GM19395 (cell line): Measurements from ENCODE around the gene STX18.
A peak's percentile ranks its signal among the peaks of the same experiment; 100 is the strongest.

ENCODE experiments used
- ATAC-seq: cut with Tn5 transposase; IDR thresholded peaks from one replicate; pipeline ENCODE4 v1.9.1; 2021; ENCODE audit warnings: mild to moderate bottlenecking, moderate library complexity; ENCODE audit not compliant: unreplicated experiment

STX18 gene

GRCh38 chr4:4408132-4408523, 133.7 kb downstream of the STX18 start:
- no peak for ATAC-seq

DNA sequence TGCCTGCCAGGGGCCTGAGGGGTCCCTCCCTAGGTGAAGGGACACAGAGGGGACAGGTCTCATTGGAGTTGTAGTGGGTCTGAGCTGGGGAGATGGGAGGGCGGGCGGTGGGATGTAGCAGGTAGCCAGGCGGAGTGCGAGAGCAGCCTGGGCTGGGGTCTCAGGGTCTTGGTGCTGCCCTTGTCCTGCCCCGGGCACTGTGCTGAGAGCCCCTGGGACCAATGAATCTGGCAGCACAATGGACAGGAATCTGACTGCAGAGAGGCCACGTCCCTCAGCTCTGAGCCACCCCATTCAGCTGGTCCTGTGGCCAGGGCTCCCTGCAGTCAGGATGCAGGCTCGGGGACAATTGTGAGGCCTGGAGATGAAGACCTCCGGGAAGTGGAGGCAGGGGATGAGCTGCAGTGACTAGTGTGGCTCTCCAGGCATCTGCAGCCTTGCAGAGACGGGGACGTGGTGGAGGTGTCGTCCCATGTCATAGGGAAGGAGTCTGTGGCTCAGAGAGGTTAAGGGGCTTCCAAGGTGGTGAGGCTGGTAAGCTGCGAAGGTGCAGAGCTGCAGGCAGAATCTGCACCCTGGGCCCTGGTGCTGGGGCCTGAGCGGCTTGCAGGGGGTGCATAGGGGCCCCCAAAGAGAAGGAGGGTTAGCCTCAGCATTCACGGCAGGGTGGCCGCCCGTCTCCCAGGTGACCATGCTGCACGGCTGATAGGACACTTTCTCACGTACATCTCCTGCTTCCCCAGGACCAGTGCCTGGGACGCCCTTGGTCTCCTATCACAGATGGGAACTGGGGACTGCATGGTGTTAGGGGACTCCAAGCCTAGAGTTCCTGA, 134.3 kb downstream of the STX18 start:
- ATAC-seq = no peak

GRCh38 chr4:4406455-4407298, 135.2 kb downstream of the STX18 start:
- no peak for ATAC-seq

DNA sequence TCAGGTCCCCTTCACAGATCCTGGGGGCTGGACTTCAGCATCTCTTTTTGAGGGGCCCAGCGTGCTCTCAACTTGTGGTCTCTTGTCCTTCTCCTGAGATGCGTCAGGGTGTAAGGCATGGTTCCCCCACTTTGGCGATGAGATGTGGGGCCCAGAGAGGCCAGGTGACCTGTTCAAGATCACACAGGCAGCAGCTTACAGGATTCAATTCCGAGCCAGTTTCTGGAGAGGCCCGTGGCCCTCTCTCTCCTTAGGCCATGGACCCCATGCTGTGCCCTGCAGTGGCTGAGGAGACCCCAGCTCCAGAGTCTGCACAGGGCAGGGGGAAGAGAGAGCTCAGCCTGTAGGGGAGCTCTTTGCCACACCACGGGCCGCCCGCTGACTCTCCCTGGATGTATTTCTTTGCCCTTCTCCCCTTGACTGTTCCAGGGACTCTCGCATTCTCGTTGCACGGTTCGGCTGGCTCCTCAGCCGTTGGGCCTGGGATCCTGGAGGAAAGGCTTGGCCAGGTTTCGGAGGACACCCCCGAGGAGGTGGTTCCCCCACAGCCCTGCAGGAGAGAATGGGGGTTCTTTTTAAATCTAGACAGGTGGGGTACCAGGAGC, 136.4 kb downstream of the STX18 start:
- no peak for ATAC-seq

DNA sequence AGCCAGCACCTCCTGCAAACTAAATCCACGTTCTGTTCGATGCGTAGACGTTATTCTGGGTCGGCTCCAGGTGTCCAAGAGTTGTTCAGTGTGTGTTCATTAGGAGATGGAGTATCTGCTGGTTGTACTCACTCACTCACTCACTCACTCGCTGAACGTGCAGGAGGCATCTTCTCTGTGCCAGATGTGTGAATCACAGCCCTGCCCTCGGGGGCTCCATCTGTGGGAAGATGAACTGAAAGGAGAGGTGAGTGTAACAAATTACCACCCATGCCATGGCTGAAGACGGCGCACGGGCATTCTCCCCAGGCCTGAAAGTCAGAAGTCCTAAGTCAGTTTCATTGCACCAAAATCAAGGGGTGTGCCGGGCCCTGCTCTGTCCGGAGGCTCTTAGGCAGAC, 138.9 kb downstream of the STX18 start:
- no peak for ATAC-seq

DNA sequence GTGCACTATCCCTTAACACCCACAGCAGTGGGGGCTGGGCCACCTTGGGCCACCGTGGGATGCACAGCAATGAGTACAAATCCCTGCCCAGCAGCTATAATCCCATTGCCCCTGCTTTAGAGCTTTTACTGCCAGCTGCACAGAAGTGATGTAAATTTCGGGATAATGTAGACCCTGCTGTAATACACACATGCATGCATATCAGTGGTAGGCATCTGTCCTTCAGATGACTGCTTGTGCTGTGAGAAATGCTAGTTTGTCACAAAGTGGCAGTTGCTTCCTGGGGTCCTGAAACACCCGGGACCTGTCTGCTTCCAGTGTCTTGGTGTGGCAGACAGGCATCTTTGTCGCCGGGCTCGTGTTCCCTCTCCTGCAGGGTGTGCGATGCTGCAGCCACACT, 140.8 kb downstream of the STX18 start:
- no peak for ATAC-seq

GRCh38 chr4:4398430-4398829, 143.4 kb downstream of the STX18 start:
- no peak for ATAC-seq

DNA sequence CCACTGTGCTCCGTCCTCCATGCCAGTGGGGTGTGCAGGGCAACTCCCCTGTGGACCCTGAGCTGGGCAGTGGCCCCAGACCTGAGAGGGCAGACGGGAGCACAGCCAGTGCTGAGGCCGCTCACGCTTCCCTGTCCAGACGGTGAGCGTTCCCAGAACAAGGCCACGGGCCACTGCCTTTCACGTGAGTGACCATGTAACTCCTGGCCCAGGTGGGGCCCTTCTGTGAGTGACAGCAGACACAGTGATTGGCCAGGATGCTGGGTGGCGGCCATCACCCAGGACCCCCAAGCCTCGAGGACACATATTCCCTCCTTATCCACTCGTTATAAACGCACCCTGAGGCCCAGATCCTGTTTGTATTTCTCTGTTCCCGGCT, 144.4 kb downstream of the STX18 start:
- ATAC-seq = no peak

DNA sequence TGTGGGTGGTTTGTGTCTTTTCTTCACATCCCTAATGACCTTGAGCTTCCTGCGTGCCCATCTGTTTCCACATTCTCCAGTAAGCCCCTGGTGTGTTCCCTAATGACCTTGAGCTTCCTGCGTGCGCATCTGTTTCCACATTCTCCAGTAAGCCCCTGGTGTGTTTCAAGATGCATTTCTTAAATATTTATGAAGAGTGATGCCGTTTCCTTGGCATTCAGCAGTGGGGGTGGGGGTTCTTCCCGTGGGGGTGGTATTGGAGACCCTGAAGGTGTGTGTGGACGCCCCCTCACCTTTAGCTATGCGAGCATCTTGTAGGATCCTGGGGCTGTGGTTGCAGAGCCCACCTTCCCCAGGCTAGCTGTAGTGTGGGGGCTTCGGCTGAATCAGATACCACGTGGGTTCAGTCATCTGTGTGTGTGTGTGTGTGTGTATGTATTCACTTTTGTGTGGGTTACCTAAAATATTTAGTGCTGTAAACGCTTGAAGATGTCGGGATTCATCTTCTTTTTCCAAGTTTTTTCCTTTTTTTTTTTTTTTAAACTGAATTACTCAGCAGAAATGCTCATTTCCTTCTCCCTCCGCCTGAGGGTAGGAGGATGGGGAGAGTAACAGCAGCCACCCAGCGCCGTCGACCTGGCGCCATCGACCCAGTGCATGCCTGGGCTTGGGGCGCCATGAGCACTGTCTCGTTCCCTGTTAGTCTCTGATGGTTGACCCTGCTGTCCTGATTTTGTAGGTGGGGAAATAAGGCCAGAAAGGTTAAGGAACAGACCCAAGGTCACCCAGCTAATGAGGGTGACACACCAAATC, 145.0 kb downstream of the STX18 start:
- no peak for ATAC-seq

- ATAC-seq = peak; percentile 82
Measured at GRCh38 chr4:4395849-4396627, 145.8 kb downstream of the STX18 start.

- ATAC-seq = no peak
Measured at GRCh38 chr4:4395371-4395770, 146.5 kb downstream of the STX18 start.

DNA sequence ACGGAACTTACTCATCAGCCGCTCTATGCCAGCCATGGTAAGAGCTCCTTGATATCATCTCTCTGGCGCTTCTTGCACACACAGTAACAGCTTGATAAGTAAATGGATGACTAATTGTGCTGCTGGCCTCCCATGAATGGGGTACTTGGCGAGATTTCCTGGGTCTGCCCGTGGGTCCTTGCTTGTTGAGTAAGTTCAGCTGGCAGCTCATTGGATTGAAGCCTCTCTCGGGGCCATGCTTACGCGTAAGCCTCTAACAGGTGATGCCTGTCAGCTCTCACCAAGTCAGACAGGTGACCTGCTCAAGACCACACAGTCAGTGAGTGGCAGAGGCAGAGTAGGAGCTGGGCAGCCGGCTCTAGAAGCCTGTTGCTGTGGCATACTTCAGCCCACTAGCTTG, 147.2 kb downstream of the STX18 start:
- no peak for ATAC-seq

- ATAC-seq = no peak
Measured at GRCh38 chr4:4392501-4393183, 149.2 kb downstream of the STX18 start.

GRCh38 chr4:4391866-4392265, 150.0 kb downstream of the STX18 start:
- no peak for ATAC-seq

- ATAC-seq = no peak
Measured at GRCh38 chr4:4390515-4391240, 151.2 kb downstream of the STX18 start.

- ATAC-seq = no peak
Measured at GRCh38 chr4:4390046-4390445, 151.8 kb downstream of the STX18 start.

DNA sequence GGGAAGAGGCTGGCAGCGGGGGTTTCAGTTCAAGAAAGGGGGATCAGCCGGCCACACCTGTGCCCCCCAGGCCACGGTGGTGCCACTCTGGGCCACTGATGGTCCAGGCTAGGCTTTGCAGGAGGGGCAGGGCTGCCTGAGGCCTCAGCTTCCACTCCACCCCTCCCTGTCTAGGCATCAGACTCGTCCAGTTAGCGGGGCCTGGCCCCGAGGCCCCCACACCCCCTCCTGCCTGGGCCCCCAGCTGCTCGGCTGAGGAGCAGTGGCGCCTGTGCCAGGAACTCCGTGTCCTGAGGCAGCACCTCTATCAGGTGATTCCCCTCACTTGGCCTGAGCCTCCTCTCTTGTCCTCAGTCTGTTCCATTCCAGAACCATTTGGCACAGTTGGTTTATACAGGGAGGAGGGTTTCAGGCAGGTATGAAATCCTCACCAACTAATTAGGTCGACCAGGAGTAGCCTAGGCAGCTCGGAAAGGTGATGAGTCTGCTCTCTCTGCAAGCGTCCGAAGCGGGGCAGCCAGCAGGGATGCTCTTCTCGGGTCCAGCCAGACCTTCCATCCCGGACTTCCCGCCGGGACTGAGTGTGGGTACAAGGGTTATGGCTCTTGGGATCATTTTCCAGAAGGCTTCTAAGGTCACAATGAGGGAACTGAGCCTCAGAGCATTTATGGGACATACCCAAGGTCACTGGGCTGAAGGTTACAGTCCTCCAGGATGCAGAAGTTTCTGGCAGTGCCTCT, 152.8 kb downstream of the STX18 start:
- ATAC-seq = no peak

DNA sequence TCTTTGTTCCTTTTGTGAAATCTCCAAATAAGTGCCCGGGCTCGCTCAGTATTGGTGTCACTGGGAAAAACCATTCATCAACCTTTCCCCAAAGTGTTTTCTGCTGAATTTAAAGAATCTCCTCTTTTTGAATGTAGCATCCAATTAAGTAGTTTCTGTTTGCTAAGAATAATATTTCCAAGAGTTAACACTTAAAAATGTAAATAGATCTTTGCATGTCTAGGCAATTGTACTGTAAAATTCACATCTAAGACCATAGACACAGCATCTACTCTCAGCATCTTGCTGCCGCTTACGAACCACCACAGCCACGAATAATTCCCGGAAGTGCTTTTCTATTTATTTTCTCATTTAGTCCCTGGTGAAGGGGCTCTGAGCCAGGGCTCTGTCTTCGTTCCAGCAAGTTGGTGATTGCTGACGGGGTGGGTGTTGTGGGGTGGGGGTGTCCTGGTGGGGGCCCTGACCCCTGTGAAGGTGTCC, 153.5 kb downstream of the STX18 start:
- ATAC-seq = no peak
